Measurements from ENCODE around the gene AMBP. TPM values are rescaled to one million over a fixed set of nuclear protein-coding genes. Genes with fewer than 3 reads are reported as not detected.
A peak's percentile ranks its signal among the peaks of the same experiment; 100 is the strongest.
"Not testable (repeated sequence)": the region's sequence is repeated elsewhere in the genome, so short reads cannot be mapped to it uniquely, and the experiment has no call there.

AMBP gene
- total RNA-seq, 1 experiment from 2014 or later = not detected

- Histone ChIP-seq H2AFZ (ENCODE audit: low read length) (no peak overlapping the region), H3K4me1 (ENCODE audit: low read length) (no peaks in the 10 kb centered on the region), H3K36me3 (ENCODE audit: insufficient read depth, low read length) (no peaks in the 10 kb centered on the region), H3K9me3 (ENCODE audit: low read length) (no peaks in the 10 kb centered on the region), H3K9me2 (replicated peaks; ENCODE audit: insufficient read depth, low read length) (no peaks in the 10 kb centered on the region), H4K20me1 (ENCODE audit: insufficient read depth, low read depth, low read length) (no peaks in the 10 kb centered on the region), H3K9ac (ENCODE audit: low read length) (no peak overlapping the region), H3K4me3 (ENCODE audit: low read length) (no peak overlapping the region), H3K79me2 (ENCODE audit: low read length) (no peaks in the 10 kb centered on the region), H3K27ac (ENCODE audit: low read length) (no peak overlapping the region), H3K27me3 (ENCODE audit: low read length) (no peaks in the 10 kb centered on the region), H3K4me2 (ENCODE audit: low read depth, low read length, poor library complexity, severe bottlenecking) (no peak overlapping the region)
- no peak for DNase-seq
Measured at GRCh38 chr9:114048533-114049415, 29.3 kb downstream of the AMBP start.

GRCh38 chr9:114047717-114048116, 30.4 kb downstream of the AMBP start:
- no peaks in the 10 kb centered on the region for H3K27me3 ChIP-seq (ENCODE audit: low read length)
- H2AFZ ChIP-seq (ENCODE audit: low read length) = no peak overlapping the region
- no peak overlapping the region for H3K4me2 ChIP-seq (ENCODE audit: low read depth, low read length, poor library complexity, severe bottlenecking)
- no peaks in the 10 kb centered on the region for H4K20me1 ChIP-seq (ENCODE audit: insufficient read depth, low read depth, low read length)
- H3K4me3 ChIP-seq (ENCODE audit: low read length) = no peak overlapping the region
- no peaks in the 10 kb centered on the region for H3K4me1 ChIP-seq (ENCODE audit: low read length)
- DNase-seq = peak; percentile 67
- H3K9me2 ChIP-seq (replicated peaks; ENCODE audit: insufficient read depth, low read length) = no peaks in the 10 kb centered on the region
- H3K9ac ChIP-seq (ENCODE audit: low read length) = no peak overlapping the region
- no peak overlapping the region for H3K27ac ChIP-seq (ENCODE audit: low read length)
- H3K36me3 ChIP-seq (ENCODE audit: insufficient read depth, low read length) = no peaks in the 10 kb centered on the region
- H3K79me2 ChIP-seq (ENCODE audit: low read length) = no peaks in the 10 kb centered on the region
- H3K9me3 ChIP-seq (ENCODE audit: low read length) = no peaks in the 10 kb centered on the region

- no peak overlapping the region for H3K27ac ChIP-seq (ENCODE audit: low read length)
- H3K4me3 ChIP-seq (ENCODE audit: low read length) = no peak overlapping the region
- H3K4me1 ChIP-seq (ENCODE audit: low read length) = no peaks in the 10 kb centered on the region
- no peaks in the 10 kb centered on the region for H4K20me1 ChIP-seq (ENCODE audit: insufficient read depth, low read depth, low read length)
- no peak overlapping the region for H3K9ac ChIP-seq (ENCODE audit: low read length)
- no peaks in the 10 kb centered on the region for H3K27me3 ChIP-seq (ENCODE audit: low read length)
- no peak overlapping the region for H3K4me2 ChIP-seq (ENCODE audit: low read depth, low read length, poor library complexity, severe bottlenecking)
- no peaks in the 10 kb centered on the region for H3K9me3 ChIP-seq (ENCODE audit: low read length)
- DNase-seq = no peak
- no peak overlapping the region for H2AFZ ChIP-seq (ENCODE audit: low read length)
- H3K9me2 ChIP-seq (replicated peaks; ENCODE audit: insufficient read depth, low read length) = no peaks in the 10 kb centered on the region
- H3K36me3 ChIP-seq (ENCODE audit: insufficient read depth, low read length) = no peaks in the 10 kb centered on the region
- no peaks in the 10 kb centered on the region for H3K79me2 ChIP-seq (ENCODE audit: low read length)
Measured at GRCh38 chr9:114046875-114047274, 31.2 kb downstream of the AMBP start.

GRCh38 chr9:114046237-114046755, 31.8 kb downstream of the AMBP start:
- Histone ChIP-seq H4K20me1 (ENCODE audit: insufficient read depth, low read depth, low read length) (no peaks in the 10 kb centered on the region), H3K27me3 (ENCODE audit: low read length) (no peaks in the 10 kb centered on the region), H3K9me3 (ENCODE audit: low read length) (no peaks in the 10 kb centered on the region), H3K4me1 (ENCODE audit: low read length) (no peaks in the 10 kb centered on the region), H2AFZ (ENCODE audit: low read length) (no peak overlapping the region), H3K4me2 (ENCODE audit: low read depth, low read length, poor library complexity, severe bottlenecking) (no peak overlapping the region), H3K9me2 (replicated peaks; ENCODE audit: insufficient read depth, low read length) (no peaks in the 10 kb centered on the region), H3K27ac (ENCODE audit: low read length) (no peak overlapping the region), H3K36me3 (ENCODE audit: insufficient read depth, low read length) (no peaks in the 10 kb centered on the region), H3K4me3 (ENCODE audit: low read length) (no peak overlapping the region), H3K9ac (ENCODE audit: low read length) (no peak overlapping the region), H3K79me2 (ENCODE audit: low read length) (no peaks in the 10 kb centered on the region)
- DNase-seq = no peak

GRCh38 chr9:114043660-114044059, 34.4 kb downstream of the AMBP start:
- not testable (repeated sequence) for H3K4me1 ChIP-seq (ENCODE audit: low read length); H3K27ac ChIP-seq (ENCODE audit: low read length); H3K79me2 ChIP-seq (ENCODE audit: low read length); DNase-seq; H3K9me3 ChIP-seq (ENCODE audit: low read length); H4K20me1 ChIP-seq (ENCODE audit: insufficient read depth, low read depth, low read length); H3K27me3 ChIP-seq (ENCODE audit: low read length); H3K4me3 ChIP-seq (ENCODE audit: low read length); H3K4me2 ChIP-seq (ENCODE audit: low read depth, low read length, poor library complexity, severe bottlenecking); H3K36me3 ChIP-seq (ENCODE audit: insufficient read depth, low read length); H2AFZ ChIP-seq (ENCODE audit: low read length); H3K9me2 ChIP-seq (replicated peaks; ENCODE audit: insufficient read depth, low read length); H3K9ac ChIP-seq (ENCODE audit: low read length)

GRCh38 chr9:114039484-114039883, 38.6 kb downstream of the AMBP start:
- no peak overlapping the region for H2AFZ ChIP-seq (ENCODE audit: low read length)
- no peak overlapping the region for H3K27ac ChIP-seq (ENCODE audit: low read length)
- no peaks in the 10 kb centered on the region for H3K27me3 ChIP-seq (ENCODE audit: low read length)
- no peaks in the 10 kb centered on the region for H4K20me1 ChIP-seq (ENCODE audit: insufficient read depth, low read depth, low read length)
- H3K4me3 ChIP-seq (ENCODE audit: low read length) = no peak overlapping the region
- H3K9me3 ChIP-seq (ENCODE audit: low read length) = no peaks in the 10 kb centered on the region
- no peak for DNase-seq
- no peaks in the 10 kb centered on the region for H3K36me3 ChIP-seq (ENCODE audit: insufficient read depth, low read length)
- no peak overlapping the region for H3K9ac ChIP-seq (ENCODE audit: low read length)
- no peaks in the 10 kb centered on the region for H3K79me2 ChIP-seq (ENCODE audit: low read length)
- no peaks in the 10 kb centered on the region for H3K4me1 ChIP-seq (ENCODE audit: low read length)
- H3K9me2 ChIP-seq (replicated peaks; ENCODE audit: insufficient read depth, low read length) = no peaks in the 10 kb centered on the region
- no peak overlapping the region for H3K4me2 ChIP-seq (ENCODE audit: low read depth, low read length, poor library complexity, severe bottlenecking)

- DNase-seq = no peak
- H3K4me2 ChIP-seq (ENCODE audit: low read depth, low read length, poor library complexity, severe bottlenecking) = no peak overlapping the region
- no peaks in the 10 kb centered on the region for H3K36me3 ChIP-seq (ENCODE audit: insufficient read depth, low read length)
- H3K4me1 ChIP-seq (ENCODE audit: low read length) = no peaks in the 10 kb centered on the region
- H3K9ac ChIP-seq (ENCODE audit: low read length) = no peak overlapping the region
- no peak overlapping the region for H3K27ac ChIP-seq (ENCODE audit: low read length)
- no peak overlapping the region for H2AFZ ChIP-seq (ENCODE audit: low read length)
- H3K4me3 ChIP-seq (ENCODE audit: low read length) = no peak overlapping the region
- no peaks in the 10 kb centered on the region for H3K9me2 ChIP-seq (replicated peaks; ENCODE audit: insufficient read depth, low read length)
- no peaks in the 10 kb centered on the region for H3K79me2 ChIP-seq (ENCODE audit: low read length)
- no peaks in the 10 kb centered on the region for H3K27me3 ChIP-seq (ENCODE audit: low read length)
- H4K20me1 ChIP-seq (ENCODE audit: insufficient read depth, low read depth, low read length) = no peaks in the 10 kb centered on the region
- no peaks in the 10 kb centered on the region for H3K9me3 ChIP-seq (ENCODE audit: low read length)
Measured at GRCh38 chr9:114038724-114039313, 39.3 kb downstream of the AMBP start.

- H3K27me3 ChIP-seq (ENCODE audit: low read length) = no peaks in the 10 kb centered on the region
- no peaks in the 10 kb centered on the region for H3K9me2 ChIP-seq (replicated peaks; ENCODE audit: insufficient read depth, low read length)
- no peaks in the 10 kb centered on the region for H3K4me1 ChIP-seq (ENCODE audit: low read length)
- no peaks in the 10 kb centered on the region for H4K20me1 ChIP-seq (ENCODE audit: insufficient read depth, low read depth, low read length)
- no peaks in the 10 kb centered on the region for H3K9me3 ChIP-seq (ENCODE audit: low read length)
- no peak overlapping the region for H2AFZ ChIP-seq (ENCODE audit: low read length)
- H3K4me2 ChIP-seq (ENCODE audit: low read depth, low read length, poor library complexity, severe bottlenecking) = no peak overlapping the region
- no peak overlapping the region for H3K27ac ChIP-seq (ENCODE audit: low read length)
- no peak for DNase-seq
- no peak overlapping the region for H3K9ac ChIP-seq (ENCODE audit: low read length)
- H3K79me2 ChIP-seq (ENCODE audit: low read length) = no peaks in the 10 kb centered on the region
- H3K36me3 ChIP-seq (ENCODE audit: insufficient read depth, low read length) = no peaks in the 10 kb centered on the region
- no peak overlapping the region for H3K4me3 ChIP-seq (ENCODE audit: low read length)
Measured at GRCh38 chr9:114037961-114038723, 40.0 kb downstream of the AMBP start.

All from Karpas-422 (cell line).